ENCODE data around the gene PARP15. TPM values are rescaled to one million over a fixed set of nuclear protein-coding genes. Genes with fewer than 3 reads are reported as not detected.

The PARP15 gene
- total RNA-seq (ENCODE audit: low replicate concordance): 0.23 TPM in 1 of 2 replicates, not detected in the other

GRCh38 chr3:122577409-122578031, at the start of gene PARP15:
TSS of gene PARP15 (plus strand) at chr3:122577650. CDS start at chr3:122577668, 18 bp downstream.

GRCh38 chr3:122564155-122564912, 13.1 kb upstream of the PARP15 start, which contains the start of the genes DTX3L and PARP9:
TSS of gene DTX3L (plus strand) at chr3:122564338. CDS start at chr3:122564427, 89 bp downstream.
TSS of gene PARP9 (minus strand) at chr3:122564300. CDS start at chr3:122559620, 4,680 bp downstream.

GRCh38 chr3:122680475-122681283, 103.2 kb downstream of the PARP15 start, which contains the start of gene PARP14:
TSS of gene PARP14 (plus strand) at chr3:122680839. CDS start at chr3:122680884, 45 bp downstream.

Other genes starting within 250 kb of the PARP15 start
- gene MIX23, start 194.4 kb upstream of the PARP15 start, total RNA-seq (ENCODE audit: low replicate concordance): 18.6 and 30.0 TPM in 2 replicates
- 25.7 and 28.3 TPM in 2 replicates for gene FAM162A, start 193.5 kb upstream of the PARP15 start, total RNA-seq (ENCODE audit: low replicate concordance)
- 3.7 and 4.1 TPM in 2 replicates for gene WDR5B, start 161.6 kb upstream of the PARP15 start, total RNA-seq (ENCODE audit: low replicate concordance)
- 17.8 and 25.0 TPM in 2 replicates for gene KPNA1, start 62.7 kb upstream of the PARP15 start, total RNA-seq (ENCODE audit: low replicate concordance)
- 12.0 and 20.2 TPM in 2 replicates for gene PARP9, start 13.3 kb upstream of the PARP15 start, total RNA-seq (ENCODE audit: low replicate concordance)
- gene DTX3L, start 13.3 kb upstream of the PARP15 start, total RNA-seq (ENCODE audit: low replicate concordance): 7.7 and 9.6 TPM in 2 replicates
- gene PARP14, start 103.2 kb downstream of the PARP15 start, total RNA-seq (ENCODE audit: low replicate concordance): 29.4 and 48.7 TPM in 2 replicates
- 3.7 and 4.6 TPM in 2 replicates for gene HSPBAP1, start 216.2 kb downstream of the PARP15 start, total RNA-seq (ENCODE audit: low replicate concordance)
- 9.2 and 9.4 TPM in 2 replicates for gene SLC49A4, start 217.4 kb downstream of the PARP15 start, total RNA-seq (ENCODE audit: low replicate concordance)

Data from smooth muscle cell of the coronary artery (primary cell).